SH-SY5Y (cell line): ENCODE results near the gene C1orf232.

Experiments
- GATA2 ChIP-seq: IDR thresholded peaks from 2 replicates; pipeline ENCODE4 v1.6.1; 2011; ENCODE audit warnings: mild to moderate bottlenecking, low read depth, low read length
- GATA3 ChIP-seq: IDR thresholded peaks from 2 replicates; pipeline ENCODE4 v1.6.1; 2011; ENCODE audit warnings: low read depth, mild to moderate bottlenecking, low read length, moderate library complexity

- TF ChIP-seq GATA2 (no peak), GATA3 (no peak)
Measured at GRCh38 chr1:26158271-26158907, 10.4 kb downstream of the C1orf232 start.
